B cell (primary cell): ENCODE data around the gene CHRNA4. TPM values are rescaled to one million over a fixed set of nuclear protein-coding genes. Genes with fewer than 3 reads are reported as not detected.

Experiments used
- ATAC-seq: fragments of 200-7000 bp; cut with Tn5 transposase; one replicate; pipeline ENCODE4 v1.10.0; 2021; ENCODE audit warnings: low read depth, mild to moderate bottlenecking, moderate number of reproducible peaks, moderate library complexity
- CTCF ChIA-PET: fragments of 350-600 bp; sonication (Branson Sonifier 250); formaldehyde crosslinking; loops from one replicate; lab custom pipeline; 2021; ENCODE audit warnings: antibody characterized with exemption, inconsistent platforms; lab: Charles Lee
- POLR2A ChIA-PET: fragments of 350-600 bp; sonication (Branson Sonifier 250); formaldehyde crosslinking; loops from one replicate; lab custom pipeline; 2021; ENCODE audit warnings: antibody characterized with exemption; lab: Charles Lee
- DNase-seq: peaks from one replicate; pipeline ENCODE4 v3.0.0; 2013
- H2AFZ ChIP-seq: 2 replicates; pipeline ENCODE4 v1.6.1; 2012; ENCODE audit warnings: mild to moderate bottlenecking, low read depth, low read length; ENCODE audit not compliant: insufficient read depth, poor library complexity, severe bottlenecking
- H3K27ac ChIP-seq, 2 donors: 1 replicate in 1 of 2; 2 replicates in 1 of 2; pipeline ENCODE4 v1.5.1; 2012 to 2013; ENCODE audit warnings: low read length in 2 of 2, mild to moderate bottlenecking in 2 of 2, moderate library complexity in 1 of 2
- H3K27me3 ChIP-seq, 4 experiments: fragments of 200-600 bp in 1 of 4; sonication (generic) in 1 of 4; replicated peaks in 1 of 4; 1 replicate in 2 of 4; 2 replicates in 2 of 4; pipeline versions ENCODE4 v1.6.1 to v1.7.0; 2013 to 2016; ENCODE audit warnings: low read length in 3 of 4, mild to moderate bottlenecking in 2 of 4, mixed read lengths in 1 of 4, moderate library complexity in 1 of 4; ENCODE audit not compliant: insufficient read depth in 4 of 4, control insufficient read depth in 3 of 4; ENCODE audit errors: control extremely low read depth in 1 of 4
- H3K36me3 ChIP-seq, 2 experiments: replicated peaks in 1 of 2; 1 replicate in 1 of 2; 2 replicates in 1 of 2; pipeline versions ENCODE4 v1.6.1 to v1.7.1; 2013; ENCODE audit warnings: low read length in 1 of 2; ENCODE audit not compliant: insufficient read depth in 2 of 2, control insufficient read depth in 1 of 2; ENCODE audit errors: control extremely low read depth in 1 of 2, extremely low read depth in 1 of 2
- H3K4me1 ChIP-seq, 2 donors: fragments of 200-600 bp in 1 of 2; sonication (generic) in 1 of 2; 1 replicate in 1 of 2; 2 replicates in 1 of 2; pipeline versions ENCODE4 v1.5.1 to v1.6.1; 2013 to 2017; ENCODE audit warnings: low read length in 2 of 2; ENCODE audit not compliant: control insufficient read depth in 2 of 2, insufficient read depth in 2 of 2
- H3K4me2 ChIP-seq: replicated peaks from 2 replicates; pipeline ENCODE3; 2012; ENCODE audit warnings: mild to moderate bottlenecking, low read depth, low read length; ENCODE audit not compliant: poor library complexity, severe bottlenecking
- H3K4me3 ChIP-seq, 5 experiments: fragments of 200-600 bp in 1 of 5; sonication (generic) in 1 of 5; 1 replicate in 3 of 5; 2 replicates in 2 of 5; pipeline versions ENCODE4 v1.5.1 to v1.7.0; 2011 to 2016; ENCODE audit warnings: low read length in 4 of 5, mild to moderate bottlenecking in 4 of 5, low read depth in 2 of 5, control low read depth in 1 of 5, moderate library complexity in 1 of 5; ENCODE audit not compliant: insufficient read depth in 1 of 5; ENCODE audit errors: control extremely low read depth in 1 of 5, extremely low read depth in 1 of 5
- H3K79me2 ChIP-seq: fragments of 200-600 bp; sonication (generic); one replicate; pipeline ENCODE4 v1.6.0; 2016; ENCODE audit warnings: low read length; ENCODE audit not compliant: control insufficient read depth, insufficient read depth
- H3K9ac ChIP-seq: fragments of 200-600 bp; sonication (generic); 2 replicates; pipeline ENCODE4 v1.6.1; 2017; ENCODE audit warnings: mild to moderate bottlenecking, low read length, moderate library complexity
- H3K9me3 ChIP-seq, 3 donors: one replicate each; pipeline versions ENCODE4 v1.6.1 to v1.7.1; 2013; ENCODE audit warnings: low read length in 2 of 3; ENCODE audit not compliant: control insufficient read depth in 2 of 3, insufficient read depth in 1 of 3; ENCODE audit errors: control extremely low read depth in 1 of 3
- H4K20me1 ChIP-seq: 2 replicates; pipeline ENCODE4 v1.6.0; 2012; ENCODE audit warnings: mild to moderate bottlenecking, low read length; ENCODE audit not compliant: insufficient read depth, control insufficient read depth, poor library complexity, severe bottlenecking
- H3K27ac Mint-ChIP-seq: one replicate; pipeline ENCODE4 v1.8.0; 2021; ENCODE audit warnings: mixed read lengths
- H3K27me3 Mint-ChIP-seq: one replicate; pipeline ENCODE4 v1.8.0; 2021; ENCODE audit warnings: mixed read lengths
- H3K4me1 Mint-ChIP-seq: one replicate; pipeline ENCODE4 v1.8.0; 2021; ENCODE audit warnings: mixed read lengths
- H3K4me3 Mint-ChIP-seq: one replicate; pipeline ENCODE4 v1.8.0; 2021; ENCODE audit warnings: mixed read lengths
- H3K9me3 Mint-ChIP-seq: one replicate; pipeline ENCODE4 v1.8.0; 2022; ENCODE audit warnings: mixed read lengths; ENCODE audit not compliant: insufficient read depth
- EZH2 ChIP-seq: IDR thresholded peaks from 2 replicates; pipeline ENCODE4 v1.6.1; 2012; ENCODE audit warnings: borderline replicate concordance, low read depth, mild to moderate bottlenecking, moderate library complexity, low read length; ENCODE audit not compliant: insufficient read depth, poor library complexity, severe bottlenecking
- whole genome bisulfite sequencing: methylation state at CpG from one replicate; pipeline ENCODE4 v1.1.5; 2013; ENCODE audit warnings: missing lambda C conversion rate; ENCODE audit not compliant: insufficient coverage; 5-methylcytosine and 5-hydroxymethylcytosine counted together
- intact Hi-C: fragments of 100-400 bp; cut with micrococcal nuclease; formaldehyde crosslinking; loops from one replicate; pipeline ENCODE4 v1.10.0; 2022
- polyA plus RNA-seq: library from polyadenylated mRNA; depleted of rRNA; stranded (reverse); fragments of >200 nt; gene quantifications from 2 replicates; pipeline ENCODE4 v1.2.3, GENCODE V29; 2012
- total RNA-seq, 2 donors: library from RNA; stranded (reverse); fragments of 120-200 nt in 1 of 2; gene quantifications; 1 replicate in 1 of 2; 2 replicates in 1 of 2; pipeline versions ENCODE4 v1.2.3 to v1.2.4, GENCODE V29; 2013 to 2022
- TF ChIP-seq, protein P1 (sequence below): fragments of 200-600 bp; IDR thresholded peaks from one replicate; pipeline ENCODE4 v1.8.0; 2022; ENCODE audit warnings: antibody characterized with exemption, mild to moderate bottlenecking

The CHRNA4 gene
- total and polyA plus RNA-seq, 2 donors (not counting 1 experiment from before 2014, with no cell fraction given): not detected

DNA sequence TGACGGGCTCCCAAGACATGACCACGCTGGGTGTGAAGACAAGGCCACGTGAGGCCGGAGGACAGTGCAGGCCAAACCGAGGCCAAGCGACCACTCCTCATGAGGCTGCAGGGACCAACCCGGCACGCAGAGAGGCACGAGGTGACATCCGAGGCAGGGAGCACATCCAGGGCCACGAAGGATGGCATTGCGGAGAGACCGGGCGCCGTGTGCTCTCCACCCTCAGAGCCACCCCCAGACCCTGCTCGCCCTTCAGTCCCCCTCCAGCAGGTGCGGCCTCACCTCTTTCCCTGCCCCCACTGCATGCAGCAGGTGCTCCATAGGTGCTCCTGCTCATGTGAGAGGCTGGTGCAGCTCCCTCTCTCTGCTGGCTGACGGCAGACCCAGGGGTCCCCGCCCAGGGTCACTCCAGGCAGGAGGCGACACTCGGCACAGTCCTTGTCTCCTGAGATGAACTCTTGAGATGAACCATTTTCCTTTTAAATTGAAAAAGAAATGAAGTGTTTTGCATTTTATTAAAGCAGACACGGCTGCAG is 33.8 kb upstream of the CHRNA4 start:
- DNase-seq: no peak
- Histone ChIP-seq H3K4me3 (no peak overlapping the region), H3K27me3 (peaks cover 0 to 4% (median 0%) of the 10 kb centered on the region in 4 experiments), H3K9ac (no peak overlapping the region), H3K27ac (no peak overlapping the region), H3K4me1 (no peaks in the 10 kb centered on the region), H4K20me1 (no peaks in the 10 kb centered on the region), H2AFZ (no peak overlapping the region), H3K9me3 (peaks cover 0 to 4% (median 0%) of the 10 kb centered on the region in 3 donors), H3K79me2 (no peaks in the 10 kb centered on the region), H3K4me2 (no peak overlapping the region), H3K36me3 (no peaks in the 10 kb centered on the region)
- ChIA-PET CTCF (no interaction called here), POLR2A (no interaction called here)
- Mint-ChIP-seq H3K4me1 (no peaks in the 10 kb centered on the region), H3K27ac (no peak overlapping the region), H3K27me3 (no peaks in the 10 kb centered on the region), H3K4me3 (no peak overlapping the region), H3K9me3 (no peaks in the 10 kb centered on the region)
- ATAC-seq: no peak
- intact Hi-C loops: no loop called here
- TF ChIP-seq, protein P1, sequence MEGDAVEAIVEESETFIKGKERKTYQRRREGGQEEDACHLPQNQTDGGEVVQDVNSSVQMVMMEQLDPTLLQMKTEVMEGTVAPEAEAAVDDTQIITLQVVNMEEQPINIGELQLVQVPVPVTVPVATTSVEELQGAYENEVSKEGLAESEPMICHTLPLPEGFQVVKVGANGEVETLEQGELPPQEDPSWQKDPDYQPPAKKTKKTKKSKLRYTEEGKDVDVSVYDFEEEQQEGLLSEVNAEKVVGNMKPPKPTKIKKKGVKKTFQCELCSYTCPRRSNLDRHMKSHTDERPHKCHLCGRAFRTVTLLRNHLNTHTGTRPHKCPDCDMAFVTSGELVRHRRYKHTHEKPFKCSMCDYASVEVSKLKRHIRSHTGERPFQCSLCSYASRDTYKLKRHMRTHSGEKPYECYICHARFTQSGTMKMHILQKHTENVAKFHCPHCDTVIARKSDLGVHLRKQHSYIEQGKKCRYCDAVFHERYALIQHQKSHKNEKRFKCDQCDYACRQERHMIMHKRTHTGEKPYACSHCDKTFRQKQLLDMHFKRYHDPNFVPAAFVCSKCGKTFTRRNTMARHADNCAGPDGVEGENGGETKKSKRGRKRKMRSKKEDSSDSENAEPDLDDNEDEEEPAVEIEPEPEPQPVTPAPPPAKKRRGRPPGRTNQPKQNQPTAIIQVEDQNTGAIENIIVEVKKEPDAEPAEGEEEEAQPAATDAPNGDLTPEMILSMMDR: no peak
- no peak for TF ChIP-seq EZH2
- 86% methylated on average over 22 of the region's 22 CpGs for WGBS

DNA sequence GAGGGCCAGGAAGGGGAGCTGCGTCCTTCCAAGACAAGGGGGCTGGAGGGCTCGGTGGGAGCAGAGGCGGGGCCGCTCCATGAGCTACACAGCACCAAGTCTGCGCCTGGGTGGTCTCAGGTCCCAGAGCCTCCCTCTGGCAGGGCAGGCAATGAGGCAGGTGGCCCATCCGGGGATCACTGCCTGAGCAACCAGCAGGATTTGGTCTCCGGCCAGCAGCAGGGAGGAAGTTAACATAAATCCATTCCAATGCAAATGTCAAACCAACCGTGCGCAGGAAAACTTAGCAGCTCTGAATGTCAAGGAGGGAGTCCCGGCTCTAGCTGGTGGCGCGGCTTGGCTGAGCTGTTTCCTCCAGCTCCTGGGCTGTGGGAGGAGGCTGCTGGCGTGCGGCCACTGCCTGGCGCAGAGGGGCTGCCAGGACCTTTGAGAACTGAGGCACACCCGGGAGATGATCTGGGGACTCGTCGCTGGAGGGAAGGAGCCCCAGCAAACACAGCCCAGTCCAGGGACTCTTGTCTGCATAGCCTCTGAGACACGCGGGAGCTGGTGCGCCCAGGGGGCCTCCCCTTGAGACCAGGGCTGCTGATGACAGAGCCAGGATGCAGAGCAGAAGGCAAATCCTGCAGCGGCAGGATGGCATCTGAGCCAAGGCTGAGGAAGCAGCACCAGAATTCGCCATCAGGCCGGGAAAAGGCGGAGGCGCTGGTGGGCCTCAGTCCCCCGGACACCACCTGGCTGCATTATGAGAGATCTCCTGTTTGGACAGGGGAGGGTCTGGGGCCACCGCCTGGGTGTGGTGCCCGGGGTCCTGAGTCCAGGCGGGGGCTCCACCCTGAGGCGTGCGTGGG is 33.1 kb upstream of the CHRNA4 start:
- Histone ChIP-seq H3K4me3 (no peak overlapping the region), H3K79me2 (no peaks in the 10 kb centered on the region), H3K4me2 (no peak overlapping the region), H3K27me3 (peaks cover 0 to 6% (median 0%) of the 10 kb centered on the region in 4 experiments), H3K27ac (no peak overlapping the region), H3K9me3 (peaks cover 0 to 4% (median 0%) of the 10 kb centered on the region in 3 donors), H3K9ac (no peak overlapping the region), H3K4me1 (no peaks in the 10 kb centered on the region), H3K36me3 (no peaks in the 10 kb centered on the region), H4K20me1 (no peaks in the 10 kb centered on the region), H2AFZ (no peak overlapping the region)
- 32% methylated on average over 29 of the region's 32 CpGs for WGBS
- DNase-seq: no peak
- Mint-ChIP-seq H3K9me3 (no peaks in the 10 kb centered on the region), H3K27ac (no peak overlapping the region), H3K4me3 (no peak overlapping the region), H3K27me3 (no peaks in the 10 kb centered on the region), H3K4me1 (no peaks in the 10 kb centered on the region)
- ATAC-seq: no peak
- CTCF ChIA-PET: no interaction called here
- intact Hi-C loops: no loop called here
- TF ChIP-seq EZH2: no peak
- TF ChIP-seq, protein P1: no peak
- POLR2A ChIA-PET: no interaction called here
